DMS 273 (cell line): ENCODE data around the gene IQGAP1.
"Not testable (repeated sequence)": the region's sequence is repeated elsewhere in the genome, so short reads cannot be mapped to it uniquely, and the experiment has no call there.

Source experiments
- DNase-seq: peaks from one replicate; lab custom pipeline; 2025; ENCODE audit not compliant: unreplicated experiment; lab: John Stamatoyannopoulos, UW

The IQGAP1 gene

DNA sequence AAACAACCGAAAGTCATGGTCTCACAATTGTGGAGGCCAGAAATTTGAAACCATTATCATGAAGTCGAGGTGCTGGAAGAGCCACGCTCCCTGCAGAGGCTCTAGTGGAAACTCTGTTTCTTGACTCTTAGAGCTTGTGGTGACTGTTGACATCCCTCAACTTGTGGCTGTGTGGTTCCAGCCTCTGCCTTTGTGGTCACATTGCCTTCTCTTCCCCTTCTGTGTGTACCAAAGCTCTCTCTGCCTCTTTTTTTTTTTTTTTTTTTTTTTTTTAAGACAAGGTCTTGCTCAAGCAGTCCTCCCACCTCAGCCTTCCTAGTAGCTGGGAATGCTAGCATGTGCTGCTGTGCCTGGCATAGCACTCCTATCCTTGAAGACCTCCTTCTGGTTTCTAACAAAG lies 93.0 kb downstream of the IQGAP1 start:
- no peak for DNase-seq

DNA sequence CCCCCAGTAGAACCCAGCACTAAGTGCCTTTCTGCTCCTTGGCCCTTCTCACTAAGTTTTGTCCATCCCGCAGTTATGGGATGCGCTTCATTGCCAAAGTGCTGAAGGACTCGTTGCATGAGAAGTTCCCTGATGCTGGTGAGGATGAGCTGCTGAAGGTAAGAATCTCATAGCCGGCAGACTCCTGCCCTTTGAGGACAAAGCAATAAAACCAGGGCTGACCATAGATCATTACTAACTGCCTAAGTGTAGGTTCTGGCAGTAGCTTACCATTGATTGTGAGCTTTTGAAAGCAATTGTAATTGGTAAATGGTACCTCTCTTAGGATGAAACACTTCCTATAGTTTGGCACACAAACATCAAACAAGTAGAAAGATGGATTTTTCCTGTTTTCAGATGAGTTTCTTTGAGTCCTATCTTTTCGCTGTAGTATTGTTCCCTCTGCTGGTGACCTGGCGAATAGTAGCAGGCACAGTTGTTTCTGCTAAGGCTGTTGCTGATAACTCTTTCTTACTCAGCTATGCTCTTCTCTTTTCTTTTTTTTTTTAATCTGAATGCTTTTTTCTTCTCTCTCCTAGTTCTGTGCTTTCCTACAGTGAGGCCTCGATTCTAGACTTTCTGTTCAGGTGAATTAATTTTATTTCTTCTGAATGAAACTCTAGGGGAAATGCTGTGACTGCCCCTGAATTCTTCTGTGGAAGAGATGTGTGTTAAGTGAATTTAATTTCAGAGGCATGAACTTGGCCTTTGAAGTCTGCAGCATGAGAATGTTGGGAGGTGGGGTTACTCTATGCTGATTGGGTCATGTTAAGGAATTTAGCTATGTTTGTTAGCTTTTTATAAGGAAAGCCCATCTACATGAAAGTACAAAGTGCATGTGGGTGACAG lies 94.3 kb downstream of the IQGAP1 start:
- DNase-seq: peak; percentile 55

DNA sequence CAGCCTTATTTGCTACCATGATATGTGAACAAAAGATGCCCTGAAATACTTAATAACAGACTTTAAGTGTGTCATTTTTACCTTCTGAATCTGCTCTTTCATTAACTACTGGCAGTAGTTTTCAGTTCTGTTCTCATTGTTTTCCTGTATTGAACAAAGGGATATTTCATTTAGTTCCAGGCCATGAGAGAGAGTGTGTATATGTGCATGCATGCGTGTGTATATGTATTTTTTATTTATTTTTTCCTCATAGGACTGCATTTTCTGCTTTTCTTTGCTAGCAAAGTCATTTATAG lies 94.9 kb downstream of the IQGAP1 start:
- no peak for DNase-seq

DNA sequence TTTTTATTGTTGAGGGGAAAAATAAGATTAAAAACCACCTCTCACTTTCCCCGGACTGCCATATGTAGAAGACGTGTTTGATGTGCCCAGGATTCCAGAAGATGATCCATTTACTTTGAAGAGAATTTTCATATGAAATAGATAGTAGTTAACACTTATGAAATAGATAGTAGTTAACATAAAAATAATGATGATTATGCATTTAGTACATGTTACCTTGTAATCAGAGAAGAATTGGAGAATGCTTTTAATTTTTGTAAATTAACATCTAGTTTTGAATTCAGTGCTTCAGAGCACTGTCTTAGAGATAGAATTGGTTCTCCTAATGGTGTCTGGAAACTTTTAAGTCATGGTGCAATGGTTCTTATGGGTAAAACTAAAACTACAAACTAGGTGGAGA lies 95.6 kb downstream of the IQGAP1 start:
- DNase-seq: no peak

DNA sequence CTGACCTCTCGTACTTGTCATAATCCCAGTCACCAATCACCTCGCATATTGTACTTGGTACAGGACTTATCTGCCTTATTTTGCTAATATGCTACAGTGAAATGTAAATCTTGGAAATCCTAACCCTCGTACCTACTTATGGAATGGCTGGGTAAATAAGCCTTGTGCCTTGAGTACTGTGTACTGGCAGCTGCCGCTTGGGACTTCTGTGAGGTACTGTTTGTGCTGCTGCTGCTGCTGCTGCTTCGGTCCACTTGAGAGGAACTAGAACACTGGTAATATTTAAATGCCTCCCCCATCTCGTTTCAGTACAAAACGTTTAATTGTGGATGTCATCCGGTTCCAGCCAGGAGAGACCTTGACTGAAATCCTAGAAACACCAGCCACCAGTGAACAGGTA lies 99.1 kb downstream of the IQGAP1 start:
- no peak for DNase-seq

DNA sequence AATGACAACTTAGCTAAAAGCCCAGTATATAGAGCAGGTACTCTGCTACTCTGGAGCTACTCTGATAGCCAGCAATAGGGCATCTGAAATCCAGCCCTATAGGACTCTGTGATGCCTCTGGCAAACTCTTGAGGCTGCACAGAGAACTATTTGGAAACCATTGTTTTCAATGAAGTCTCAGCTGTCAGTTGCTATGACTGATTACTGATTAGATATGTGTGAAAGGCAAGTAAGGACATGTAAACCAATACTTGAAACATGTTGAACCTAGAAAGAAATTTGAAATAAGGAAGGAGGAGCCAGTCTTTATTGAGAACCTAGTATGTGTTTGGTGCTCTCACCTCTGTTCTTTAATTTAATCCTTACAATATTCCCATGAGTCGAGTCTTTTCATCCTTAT lies 101.5 kb downstream of the IQGAP1 start:
- DNase-seq: no peak

DNA sequence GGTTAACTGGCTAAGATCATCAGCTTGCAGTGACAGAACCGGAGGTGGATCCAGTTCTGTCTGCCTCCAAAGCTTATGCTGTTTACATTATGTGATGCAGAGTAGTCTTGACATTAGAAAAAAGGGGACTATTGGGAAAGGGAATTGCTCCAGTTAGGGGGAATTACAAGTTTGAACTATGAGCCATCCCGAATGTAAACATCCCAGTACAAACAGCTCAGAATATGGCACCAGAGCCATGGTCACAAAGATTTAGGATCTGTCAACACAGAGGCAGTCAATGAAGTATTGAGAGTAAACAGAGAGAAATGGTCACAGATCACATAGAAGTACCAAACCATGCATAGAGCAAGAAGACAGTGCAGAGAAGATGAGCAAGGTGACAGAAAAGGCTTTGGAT lies 101.9 kb downstream of the IQGAP1 start:
- no peak for DNase-seq

DNA sequence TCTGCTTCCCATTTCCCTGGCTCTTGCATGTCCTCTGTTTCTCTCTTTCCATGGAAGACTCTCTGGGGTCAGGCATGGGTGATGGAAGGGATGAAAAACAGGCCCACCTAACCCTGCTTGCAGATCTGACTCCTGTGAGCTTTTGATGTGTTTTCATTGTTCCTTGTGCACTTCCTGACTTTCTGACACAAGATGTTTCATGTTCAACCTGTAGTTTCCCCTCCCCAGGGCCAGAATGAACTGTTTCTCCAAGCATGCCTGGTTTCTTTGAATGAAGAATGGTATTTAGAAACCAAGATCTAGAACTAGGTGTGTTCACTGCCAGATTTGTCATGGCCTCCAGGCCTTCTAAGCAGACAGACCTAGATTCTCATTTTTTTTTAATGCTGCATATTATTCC lies 105.6 kb downstream of the IQGAP1 start:
- no peak for DNase-seq

DNA sequence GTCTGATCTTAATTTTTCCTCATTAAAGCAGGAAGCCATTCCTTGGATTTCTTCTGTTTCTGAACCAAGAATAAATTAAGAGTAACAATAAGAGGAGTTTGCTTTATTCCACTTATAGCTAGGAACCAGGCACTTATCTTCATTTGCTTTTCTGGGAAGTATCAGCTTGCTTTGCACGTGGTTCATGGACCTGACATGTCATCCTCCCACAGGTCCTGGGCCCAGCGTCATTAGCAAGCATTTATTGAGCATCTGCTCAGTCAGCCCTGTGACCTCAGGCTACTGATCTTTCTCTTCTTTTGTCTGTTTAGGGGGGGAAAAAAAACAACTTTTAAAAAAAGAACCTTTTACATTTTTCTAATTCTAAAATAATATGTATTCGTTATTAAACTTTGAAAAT lies 107.0 kb downstream of the IQGAP1 start:
- DNase-seq: peak; percentile 28

DNA sequence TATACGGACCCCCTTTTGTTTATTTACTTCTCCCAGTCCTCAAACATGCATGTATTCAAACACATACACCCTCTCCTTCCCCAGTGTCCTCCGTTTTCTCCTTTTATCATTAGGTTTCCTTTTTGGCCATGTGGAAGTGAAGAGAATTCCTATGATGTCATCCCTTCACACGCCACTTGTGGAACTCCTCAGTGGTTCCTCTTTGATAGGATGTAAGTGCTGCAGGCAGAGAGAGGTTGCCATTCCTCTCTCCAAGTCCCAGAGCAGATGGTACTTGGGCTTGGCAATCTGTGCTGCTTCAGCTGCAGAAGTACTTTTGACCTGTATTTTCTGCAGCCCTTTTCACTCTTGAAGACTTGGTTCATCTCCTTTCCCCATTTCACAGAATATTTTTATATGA lies 108.7 kb downstream of the IQGAP1 start:
- peak; percentile 78 for DNase-seq

DNA sequence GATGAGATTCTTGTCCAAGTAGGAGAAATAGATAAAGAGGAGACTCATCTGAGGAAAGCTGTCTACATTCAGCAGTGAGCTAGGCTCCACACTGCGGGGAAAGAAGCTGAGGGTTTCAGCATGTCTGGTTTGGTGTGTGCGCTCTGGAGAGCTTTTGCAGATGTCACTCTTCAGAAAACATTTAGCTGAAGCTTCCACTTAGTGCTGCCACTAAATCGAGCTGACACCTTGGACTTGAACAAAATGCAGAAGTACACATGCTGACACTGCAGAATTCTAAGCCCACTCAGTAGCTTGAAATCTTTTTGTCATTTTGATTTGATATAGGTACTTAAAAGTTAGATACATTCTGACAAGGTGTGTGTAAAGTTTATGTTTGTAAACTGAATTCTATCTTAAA lies 109.3 kb downstream of the IQGAP1 start:
- DNase-seq: no peak

DNA sequence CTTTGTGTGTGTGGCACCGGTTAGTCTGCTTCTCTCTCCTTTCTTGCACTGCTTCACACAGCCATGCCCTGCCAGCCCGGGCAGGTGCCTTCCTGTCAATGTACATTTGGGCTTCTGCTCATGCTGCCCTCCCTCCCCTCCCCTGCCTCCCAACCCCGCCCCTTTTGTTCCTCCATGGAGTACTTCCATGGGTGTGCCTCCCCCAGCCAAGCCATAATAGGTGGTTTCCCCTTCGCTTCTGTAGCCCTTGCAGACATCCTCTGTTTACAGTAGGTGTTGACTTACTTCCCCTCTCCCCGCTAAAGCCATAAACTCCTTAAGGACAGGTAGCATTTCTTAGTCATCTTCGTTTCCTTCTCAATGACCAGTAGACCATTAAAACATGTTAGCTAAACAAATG lies 109.9 kb downstream of the IQGAP1 start:
- DNase-seq: no peak

DNA sequence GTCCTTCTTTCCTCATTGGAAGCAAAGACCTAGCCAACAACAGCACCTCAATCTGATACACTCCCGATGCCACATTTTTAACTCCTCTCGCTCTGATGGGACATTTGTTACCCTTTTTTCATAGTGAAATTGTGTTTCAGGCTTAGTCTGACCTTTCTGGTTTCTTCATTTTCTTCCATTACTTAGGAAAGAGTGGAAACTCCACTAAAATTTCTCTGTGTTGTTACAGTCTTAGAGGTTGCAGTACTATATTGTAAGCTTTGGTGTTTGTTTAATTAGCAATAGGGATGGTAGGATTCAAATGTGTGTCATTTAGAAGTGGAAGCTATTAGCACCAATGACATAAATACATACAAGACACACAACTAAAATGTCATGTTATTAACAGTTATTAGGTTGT lies 112.1 kb downstream of the IQGAP1 start:
- no peak for DNase-seq

DNA sequence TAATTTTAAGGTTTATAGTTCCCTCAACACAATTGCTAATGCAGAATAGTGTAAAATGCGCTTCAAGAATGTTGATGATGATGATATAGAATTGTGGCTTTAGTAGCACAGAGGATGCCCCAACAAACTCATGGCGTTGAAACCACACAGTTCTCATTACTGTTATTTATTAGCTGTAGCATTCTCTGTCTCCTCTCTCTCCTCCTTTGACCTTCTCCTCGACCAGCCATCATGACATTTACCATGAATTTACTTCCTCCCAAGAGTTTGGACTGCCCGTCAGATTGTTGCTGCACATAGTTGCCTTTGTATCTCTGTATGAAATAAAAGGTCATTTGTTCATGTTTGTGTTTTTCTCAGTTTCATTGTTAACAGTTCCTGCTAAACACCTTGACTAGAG lies 113.9 kb downstream of the IQGAP1 start:
- DNase-seq: no peak

DNA sequence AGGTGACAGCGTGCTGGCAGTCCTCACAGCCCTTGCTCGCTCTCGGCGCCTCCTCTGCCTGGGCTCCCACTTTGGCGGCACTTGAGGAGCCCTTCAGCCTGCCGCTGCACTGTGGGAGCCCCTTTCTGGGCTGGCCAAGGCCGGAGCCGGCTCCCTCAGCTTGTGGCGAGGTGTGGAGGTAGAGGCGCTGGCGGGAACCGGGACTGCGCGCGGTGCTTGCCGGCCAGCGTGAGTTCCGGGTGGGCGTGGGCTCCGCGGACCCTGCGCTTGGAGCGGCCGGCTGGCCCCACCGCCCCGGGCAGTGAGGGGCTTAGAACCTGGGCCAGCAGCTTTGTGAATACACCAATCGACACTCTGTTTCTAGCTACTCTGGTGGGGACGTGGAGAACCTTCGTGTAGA lies 122.7 kb downstream of the IQGAP1 start:
- not testable (repeated sequence) for DNase-seq

DNA sequence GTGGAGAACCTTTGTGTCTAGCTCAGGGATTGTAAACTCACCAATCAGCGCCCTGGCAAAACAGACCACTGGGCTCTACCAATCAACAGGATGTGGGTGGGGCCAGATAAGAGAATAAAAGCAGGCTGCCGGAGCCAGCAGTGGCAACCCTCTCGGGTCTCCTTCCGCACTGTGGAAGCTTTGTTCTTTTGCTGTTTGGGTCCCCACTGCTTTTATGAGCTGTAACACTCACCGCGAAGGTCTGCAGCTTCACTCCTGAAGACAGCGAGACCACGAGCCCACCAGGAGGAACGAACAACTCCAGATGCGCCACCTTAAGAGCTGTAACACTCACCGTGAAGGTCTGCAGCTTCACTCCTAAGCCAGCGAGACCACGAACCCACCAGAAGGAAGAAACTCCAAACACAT lies 123.2 kb downstream of the IQGAP1 start:
- DNase-seq: not testable (repeated sequence)

DNA sequence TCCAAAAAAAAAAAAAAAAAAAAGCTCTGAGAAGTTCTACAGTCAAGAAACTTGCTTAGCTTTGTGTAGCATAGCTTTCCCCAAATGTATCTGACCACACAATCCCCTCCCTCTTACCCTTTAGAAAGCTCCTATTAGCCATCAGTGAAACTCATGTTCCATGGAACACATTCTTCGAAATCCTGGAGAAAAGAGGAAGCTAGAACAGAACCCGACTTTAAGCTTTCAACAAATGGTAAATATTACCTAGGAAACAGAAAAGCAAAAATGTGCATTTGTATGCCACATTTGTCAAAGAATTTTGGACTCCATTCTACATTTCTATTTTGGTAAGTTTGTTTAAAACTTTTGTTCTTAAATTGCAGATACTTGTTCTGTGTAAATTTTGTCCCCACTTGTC lies 124.2 kb downstream of the IQGAP1 start:
- no peak for DNase-seq

DNA sequence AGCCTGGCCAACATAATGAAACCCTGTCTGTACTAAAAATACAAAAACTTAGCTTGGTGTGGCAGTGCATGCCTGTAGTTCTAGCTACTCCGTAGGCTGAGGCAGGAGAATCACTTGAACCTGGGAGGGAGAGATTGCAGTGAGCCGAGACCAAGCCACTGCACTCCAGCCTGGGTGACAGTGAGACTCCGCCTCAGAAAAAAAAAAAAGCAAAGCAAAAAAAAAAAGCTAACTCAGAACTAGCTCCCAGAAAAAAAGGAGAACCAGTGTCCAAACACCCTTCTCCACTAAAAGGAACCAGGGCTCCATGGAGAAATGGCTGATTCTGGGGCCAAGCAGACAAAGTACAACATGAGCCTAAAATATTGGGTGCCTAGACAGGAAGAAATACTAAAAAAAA lies 124.9 kb downstream of the IQGAP1 start:
- DNase-seq: no peak

DNA sequence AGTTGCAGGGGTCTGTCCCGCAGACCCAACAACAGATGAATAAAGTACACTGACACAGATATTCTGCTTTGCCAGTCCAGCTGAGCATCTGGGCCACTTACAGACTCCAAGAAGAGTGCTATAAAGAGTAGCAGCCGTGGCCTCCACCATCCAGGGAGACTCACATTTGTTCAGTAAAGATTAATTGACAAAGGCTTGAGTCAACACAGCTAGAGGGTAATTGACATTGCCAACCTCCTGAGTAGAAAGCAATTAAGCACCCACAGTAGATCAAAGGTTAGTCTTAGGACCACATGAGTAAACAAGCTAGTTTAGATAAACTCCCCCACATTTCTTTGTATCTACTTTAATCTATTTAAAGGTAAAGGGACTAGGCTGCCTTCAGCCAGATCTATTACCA lies 125.4 kb downstream of the IQGAP1 start:
- no peak for DNase-seq

DNA sequence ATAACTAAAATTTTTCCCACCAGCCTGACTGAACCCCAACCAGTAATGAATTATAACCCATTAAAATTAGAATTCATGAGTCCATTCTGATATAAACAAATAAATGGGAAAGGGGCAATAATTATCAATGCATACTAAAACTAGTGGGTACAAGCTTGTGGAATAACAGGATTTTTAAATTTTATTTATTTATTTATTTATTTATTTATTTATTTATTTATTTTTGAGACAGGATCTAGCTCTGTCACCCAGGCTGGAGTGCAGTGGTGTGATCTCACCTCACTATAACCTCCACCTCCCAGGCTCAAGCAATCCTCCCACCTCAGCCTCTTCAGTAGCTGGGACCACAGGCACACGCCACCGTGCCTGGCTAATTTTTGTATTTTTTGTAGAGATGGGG lies 125.9 kb downstream of the IQGAP1 start:
- DNase-seq: not testable (repeated sequence)

DNA sequence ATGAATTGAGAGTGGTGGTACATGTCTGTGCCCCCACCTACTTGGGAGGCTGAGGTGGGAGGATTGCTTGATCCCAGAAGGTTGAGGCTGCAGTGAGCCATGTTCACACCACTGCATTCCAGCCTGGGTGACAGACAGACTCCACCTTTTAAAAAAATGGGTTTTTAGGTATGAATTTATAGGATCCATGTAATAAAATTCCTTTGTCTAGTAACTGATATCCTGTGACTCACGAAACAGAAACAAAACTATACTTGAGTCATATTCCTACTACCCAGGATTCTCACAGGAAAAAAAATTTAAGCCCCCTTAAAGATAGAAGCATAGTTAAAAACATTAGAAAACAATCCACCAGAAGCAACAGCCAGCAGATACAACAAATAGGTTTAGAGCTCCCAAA lies 131.6 kb downstream of the IQGAP1 start:
- DNase-seq: no peak

DNA sequence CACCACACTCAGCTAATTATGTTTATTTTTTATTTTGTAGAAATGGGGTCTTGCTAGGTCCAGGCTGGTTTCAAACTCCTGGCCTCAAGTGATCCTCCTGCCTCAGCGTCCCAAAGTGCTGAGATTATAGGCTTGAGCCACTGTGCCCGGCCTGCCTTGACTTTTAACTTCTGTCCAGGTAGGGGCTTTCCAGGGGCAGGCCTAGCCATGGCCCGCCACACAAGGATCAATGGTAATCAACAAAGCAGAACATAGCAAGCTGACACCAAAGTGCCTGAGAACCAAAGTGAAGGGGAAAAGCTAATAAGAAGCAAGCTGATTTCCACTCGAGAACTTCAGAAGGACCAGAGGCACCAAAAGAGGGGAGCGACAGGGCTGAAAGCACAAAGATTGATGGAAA lies 132.3 kb downstream of the IQGAP1 start:
- no peak for DNase-seq

DNA sequence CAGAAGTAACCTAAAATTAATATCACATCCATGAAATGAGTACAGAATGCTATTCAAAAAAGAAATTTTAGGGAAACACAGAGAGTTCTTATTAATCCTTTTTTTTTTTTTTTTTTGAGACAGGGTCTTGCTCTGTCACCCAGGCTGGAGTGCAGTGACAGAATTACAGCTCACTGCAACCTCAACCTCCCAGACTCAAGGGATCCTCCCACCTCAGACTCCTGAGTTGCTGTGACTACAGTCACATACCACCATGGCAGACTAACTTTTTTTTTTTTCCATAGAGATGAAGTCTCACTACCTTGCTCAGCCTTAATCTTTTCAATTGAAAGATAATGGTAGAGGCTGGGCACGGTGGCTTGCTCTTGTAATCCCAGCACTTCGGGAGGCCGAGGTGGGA lies 135.3 kb downstream of the IQGAP1 start:
- DNase-seq: no peak
